GM21576 (cell line): ENCODE measurements around the gene HSDL1.
A peak's percentile ranks its signal among the peaks of the same experiment; 100 is the strongest.

ENCODE experiments used
- ATAC-seq: cut with Tn5 transposase; IDR thresholded peaks from one replicate; pipeline ENCODE4 v1.9.1; 2021; ENCODE audit warnings: mild to moderate bottlenecking, moderate library complexity; ENCODE audit not compliant: unreplicated experiment

HSDL1 gene

GRCh38 chr16:84110527-84110926 is 34.5 kb downstream of the HSDL1 start:
- no peak for ATAC-seq

- no peak for ATAC-seq
Measured at GRCh38 chr16:84109598-84110335, 35.2 kb downstream of the HSDL1 start.

- ATAC-seq = no peak
Measured at GRCh38 chr16:84107921-84108320, 37.1 kb downstream of the HSDL1 start.

- ATAC-seq = no peak
Measured at GRCh38 chr16:84105948-84106740, 38.8 kb downstream of the HSDL1 start.

- no peak for ATAC-seq
Measured at GRCh38 chr16:84105301-84105815, 39.6 kb downstream of the HSDL1 start.

- no peak for ATAC-seq
Measured at GRCh38 chr16:84104231-84104630, 40.7 kb downstream of the HSDL1 start.

- no peak for ATAC-seq
Measured at GRCh38 chr16:84103678-84104077, 41.3 kb downstream of the HSDL1 start.

GRCh38 chr16:84098939-84099338 is 46.0 kb downstream of the HSDL1 start:
- no peak for ATAC-seq

GRCh38 chr16:84096447-84097005 is 48.5 kb downstream of the HSDL1 start:
- ATAC-seq = no peak

GRCh38 chr16:84095466-84095865 is 49.5 kb downstream of the HSDL1 start:
- ATAC-seq = no peak

- ATAC-seq = no peak
Measured at GRCh38 chr16:84093879-84094270, 51.1 kb downstream of the HSDL1 start.

- ATAC-seq = no peak
Measured at GRCh38 chr16:84093120-84093878, 51.7 kb downstream of the HSDL1 start.

- ATAC-seq = no peak
Measured at GRCh38 chr16:84091460-84091859, 53.5 kb downstream of the HSDL1 start.

- no peak for ATAC-seq
Measured at GRCh38 chr16:84090211-84090610, 54.8 kb downstream of the HSDL1 start.

- ATAC-seq = peak; percentile 79
Measured at GRCh38 chr16:84088695-84089395, 56.1 kb downstream of the HSDL1 start.

GRCh38 chr16:84087466-84088151 is 57.4 kb downstream of the HSDL1 start:
- no peak for ATAC-seq

- ATAC-seq = no peak
Measured at GRCh38 chr16:84087001-84087400, 58.0 kb downstream of the HSDL1 start.

GRCh38 chr16:84086341-84086740 is 58.6 kb downstream of the HSDL1 start:
- no peak for ATAC-seq

GRCh38 chr16:84085773-84086172 is 59.2 kb downstream of the HSDL1 start:
- ATAC-seq = no peak

- no peak for ATAC-seq
Measured at GRCh38 chr16:84085271-84085667, 59.7 kb downstream of the HSDL1 start.
